ENCODE measurements around the gene GGTLC1. TPM values are rescaled to one million over a fixed set of nuclear protein-coding genes. Genes with fewer than 3 reads are reported as not detected.
"Not testable (repeated sequence)": the region's sequence is repeated elsewhere in the genome, so short reads cannot be mapped to it uniquely, and the experiment has no call there.

GGTLC1 gene
- total RNA-seq, 5 donors from 2014 or later (not counting 1 experiment from before 2014, with no cell fraction given) = not detected

GRCh38 chr20:23978457-23978856, 10.1 kb downstream of the GGTLC1 start:
- H3K4me3 Mint-ChIP-seq; ATAC-seq (replicated peaks in 1 of 4); H3K9me3 ChIP-seq; H3K4me1 Mint-ChIP-seq; H3K27ac Mint-ChIP-seq; H3K4me1 ChIP-seq (ENCODE audit: control insufficient read depth in 1 of 2, extremely low read depth in 1 of 2, insufficient read depth in 2 of 2, low read length in 2 of 2); H3K27ac ChIP-seq (ENCODE audit: low read length); H3K9me3 Mint-ChIP-seq; H3K4me3 ChIP-seq (ENCODE audit: control insufficient read depth in 1 of 2, extremely low read depth in 1 of 2, low read length in 1 of 2); H3K36me3 ChIP-seq (ENCODE audit: control insufficient read depth in 2 of 2, extremely low read depth in 1 of 2, insufficient read depth in 1 of 2, low read length in 1 of 2); POLR2A ChIA-PET; H3K27me3 ChIP-seq (replicated peaks in 1 of 2; ENCODE audit: control insufficient read depth in 2 of 2, extremely low read depth in 1 of 2, insufficient read depth in 2 of 2, low read length in 1 of 2); H3K27me3 Mint-ChIP-seq; H3K36me3 Mint-ChIP-seq; DNase-seq: not testable (repeated sequence)
- CTCF ChIA-PET = interaction anchor here in 1 of 2 donors (0.6 kb wide), 1 partner anchor 370 kb away, joined by 3 read pairs; no protein-coding TSS in a partner anchor
- WGBS (ENCODE audit: insufficient coverage) = no CpG with 5 or more reads among the region's 6 CpGs

DNA sequence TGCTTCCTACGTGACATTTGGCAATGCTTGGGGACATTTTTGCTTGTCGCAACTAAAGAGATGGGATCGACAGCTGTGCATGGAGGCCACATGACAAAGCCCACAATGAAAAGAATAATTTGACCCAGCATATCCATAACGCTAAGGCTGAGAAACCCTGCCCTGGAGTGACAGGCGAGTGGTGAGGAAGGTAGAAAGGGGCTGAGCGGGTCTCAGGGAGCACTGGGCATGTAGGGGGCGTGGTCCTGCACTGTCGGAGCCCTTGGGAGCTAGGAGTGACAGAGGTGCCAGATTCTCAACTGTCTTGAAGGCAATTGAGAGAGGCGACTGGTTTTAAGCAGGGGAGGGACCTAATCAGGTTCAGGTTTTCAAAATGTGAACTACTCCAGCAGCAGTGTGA, 13.6 kb downstream of the GGTLC1 start:
- Mint-ChIP-seq H3K36me3 (no peaks in the 10 kb centered on the region), H3K27me3 (no peaks in the 10 kb centered on the region), H3K27ac (no peak overlapping the region), H3K4me3 (no peak overlapping the region), H3K9me3 (no peaks in the 10 kb centered on the region), H3K4me1 (peaks cover 0 to 2% (median 0%) of the 10 kb centered on the region in 3 donors)
- CTCF ChIA-PET = no interaction called here
- POLR2A ChIA-PET = no interaction called here
- H3K4me3 ChIP-seq (ENCODE audit: control insufficient read depth in 1 of 2, extremely low read depth in 1 of 2, low read length in 1 of 2) = no peak overlapping the region
- ATAC-seq (replicated peaks in 1 of 4) (no peak), DNase-seq (no peak)
- WGBS (ENCODE audit: insufficient coverage) = 51% methylated on average over 4 of the region's 9 CpGs
- H3K9me3 ChIP-seq = no peaks in the 10 kb centered on the region
- H3K27me3 ChIP-seq (replicated peaks in 1 of 2; ENCODE audit: control insufficient read depth in 2 of 2, extremely low read depth in 1 of 2, insufficient read depth in 2 of 2, low read length in 1 of 2) = peaks cover 0 to 5% of the 10 kb centered on the region in 2 experiments
- H3K36me3 ChIP-seq (ENCODE audit: control insufficient read depth in 2 of 2, extremely low read depth in 1 of 2, insufficient read depth in 1 of 2, low read length in 1 of 2) = no peaks in the 10 kb centered on the region
- H3K4me1 ChIP-seq (ENCODE audit: control insufficient read depth in 1 of 2, extremely low read depth in 1 of 2, insufficient read depth in 2 of 2, low read length in 2 of 2) = no peaks in the 10 kb centered on the region
- H3K27ac ChIP-seq (ENCODE audit: low read length) = no peak overlapping the region

DNA sequence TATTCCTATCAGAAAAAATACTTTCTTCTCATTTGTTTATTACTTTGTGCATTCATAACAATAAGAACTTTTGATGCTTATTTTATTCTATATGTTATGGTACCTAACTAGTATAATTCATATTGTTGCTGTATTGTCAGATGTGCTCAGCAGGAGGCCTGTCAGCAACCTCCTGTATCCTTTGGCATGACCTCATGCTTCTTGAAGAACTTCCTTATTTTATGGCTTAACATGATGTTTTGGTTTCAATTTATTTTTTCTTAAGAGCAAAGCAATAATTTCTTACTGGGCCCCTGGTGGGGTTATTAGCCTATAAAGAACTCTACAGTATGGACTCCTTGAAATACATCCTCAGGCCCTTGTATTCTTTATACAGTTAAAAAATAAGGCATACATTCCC, 17.3 kb downstream of the GGTLC1 start:
- ChIA-PET CTCF (no interaction called here), POLR2A (no interaction called here)
- Mint-ChIP-seq H3K27ac (no peak overlapping the region), H3K36me3 (no peaks in the 10 kb centered on the region), H3K4me1 (no peaks in the 10 kb centered on the region), H3K27me3 (peaks cover 3 to 5% of the 10 kb centered on the region in 2 donors), H3K9me3 (peaks cover 0 to 3% (median 1%) of the 10 kb centered on the region in 3 donors), H3K4me3 (no peak overlapping the region)
- H3K27me3 ChIP-seq (replicated peaks in 1 of 2; ENCODE audit: control insufficient read depth in 2 of 2, extremely low read depth in 1 of 2, insufficient read depth in 2 of 2, low read length in 1 of 2) = peaks cover 0 to 5% of the 10 kb centered on the region in 2 experiments
- H3K27ac ChIP-seq (ENCODE audit: low read length) = no peak overlapping the region
- H3K4me1 ChIP-seq (ENCODE audit: control insufficient read depth in 1 of 2, extremely low read depth in 1 of 2, insufficient read depth in 2 of 2, low read length in 2 of 2) = no peaks in the 10 kb centered on the region
- H3K9me3 ChIP-seq = no peaks in the 10 kb centered on the region
- DNase-seq (no peak), ATAC-seq (replicated peaks in 1 of 4) (no peak)
- H3K4me3 ChIP-seq (ENCODE audit: control insufficient read depth in 1 of 2, extremely low read depth in 1 of 2, low read length in 1 of 2) = no peak overlapping the region
- H3K36me3 ChIP-seq (ENCODE audit: control insufficient read depth in 2 of 2, extremely low read depth in 1 of 2, insufficient read depth in 1 of 2, low read length in 1 of 2) = no peaks in the 10 kb centered on the region

DNA sequence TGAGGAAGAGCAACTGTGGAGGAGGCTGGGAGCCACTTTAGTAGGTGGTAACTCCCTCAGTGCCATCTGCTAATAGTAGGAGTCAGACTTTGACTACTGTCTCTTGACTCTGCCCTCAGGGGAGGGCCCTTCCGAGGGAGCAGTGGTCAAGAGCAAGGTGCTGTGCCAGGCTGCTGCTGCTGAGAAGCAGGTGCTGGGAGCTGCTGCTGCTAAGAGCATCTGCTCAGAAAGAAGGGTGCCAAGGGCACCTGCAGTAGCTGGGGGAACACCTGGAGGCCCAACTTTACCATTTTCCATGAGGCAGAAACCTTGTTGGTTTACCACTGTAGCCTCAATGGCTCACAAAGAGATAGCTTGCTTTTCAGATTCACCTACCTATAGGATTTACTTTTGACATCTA, 18.5 kb downstream of the GGTLC1 start:
- H3K27ac ChIP-seq (ENCODE audit: low read length) = no peak overlapping the region
- peaks cover 0 to 5% of the 10 kb centered on the region in 2 experiments for H3K27me3 ChIP-seq (replicated peaks in 1 of 2; ENCODE audit: control insufficient read depth in 2 of 2, extremely low read depth in 1 of 2, insufficient read depth in 2 of 2, low read length in 1 of 2)
- H3K36me3 ChIP-seq (ENCODE audit: control insufficient read depth in 2 of 2, extremely low read depth in 1 of 2, insufficient read depth in 1 of 2, low read length in 1 of 2) = no peaks in the 10 kb centered on the region
- POLR2A ChIA-PET = no interaction called here
- CTCF ChIA-PET = no interaction called here
- H3K27ac Mint-ChIP-seq = no peak overlapping the region
- H3K9me3 ChIP-seq = no peaks in the 10 kb centered on the region
- H3K4me3 Mint-ChIP-seq = no peak overlapping the region
- peaks cover 3 to 5% of the 10 kb centered on the region in 2 donors for H3K27me3 Mint-ChIP-seq
- WGBS (ENCODE audit: insufficient coverage) = 80% methylated on average over 1 of the region's 1 CpG
- no peaks in the 10 kb centered on the region for H3K4me1 ChIP-seq (ENCODE audit: control insufficient read depth in 1 of 2, extremely low read depth in 1 of 2, insufficient read depth in 2 of 2, low read length in 2 of 2)
- no peaks in the 10 kb centered on the region for H3K36me3 Mint-ChIP-seq
- ATAC-seq (replicated peaks in 1 of 4) = no peak
- no peak for DNase-seq
- no peaks in the 10 kb centered on the region for H3K4me1 Mint-ChIP-seq
- H3K9me3 Mint-ChIP-seq = peaks cover 0 to 10% (median 1%) of the 10 kb centered on the region in 3 donors
- no peak overlapping the region for H3K4me3 ChIP-seq (ENCODE audit: control insufficient read depth in 1 of 2, extremely low read depth in 1 of 2, low read length in 1 of 2)

DNA sequence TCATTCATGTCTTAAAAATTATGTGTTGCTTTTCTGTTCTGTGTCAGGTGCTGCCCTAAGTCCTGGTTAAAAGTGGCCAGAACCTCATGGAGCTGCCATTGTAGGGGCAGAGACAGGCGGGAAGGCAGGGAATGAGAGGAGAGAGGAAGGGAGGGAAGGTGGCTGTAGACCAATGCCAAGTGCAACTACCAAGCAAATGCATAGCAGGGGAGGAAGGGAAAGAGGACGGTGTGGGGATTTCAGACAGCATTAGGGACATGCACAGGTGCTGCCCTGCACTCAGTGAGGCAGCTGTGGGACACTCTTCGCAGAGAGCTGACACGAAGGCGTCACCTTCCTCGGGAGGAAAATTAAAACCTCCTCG, 21.0 kb downstream of the GGTLC1 start:
- H3K4me3 Mint-ChIP-seq = no peak overlapping the region
- CTCF ChIA-PET = no interaction called here
- no peak for ATAC-seq (replicated peaks in 1 of 4)
- WGBS (ENCODE audit: insufficient coverage) = 51% methylated on average over 2 of the region's 7 CpGs
- peaks cover 6 to 8% of the 10 kb centered on the region in 2 donors for H3K27me3 Mint-ChIP-seq
- Histone ChIP-seq H3K4me1 (ENCODE audit: control insufficient read depth in 1 of 2, extremely low read depth in 1 of 2, insufficient read depth in 2 of 2, low read length in 2 of 2) (no peaks in the 10 kb centered on the region), H3K4me3 (ENCODE audit: control insufficient read depth in 1 of 2, extremely low read depth in 1 of 2, low read length in 1 of 2) (no peak overlapping the region), H3K9me3 (peaks cover 2% of the 10 kb centered on the region), H3K36me3 (ENCODE audit: control insufficient read depth in 2 of 2, extremely low read depth in 1 of 2, insufficient read depth in 1 of 2, low read length in 1 of 2) (no peaks in the 10 kb centered on the region), H3K27me3 (replicated peaks in 1 of 2; ENCODE audit: control insufficient read depth in 2 of 2, extremely low read depth in 1 of 2, insufficient read depth in 2 of 2, low read length in 1 of 2) (no peaks in the 10 kb centered on the region), H3K27ac (ENCODE audit: low read length) (no peak overlapping the region)
- POLR2A ChIA-PET = no interaction called here
- no peaks in the 10 kb centered on the region for H3K4me1 Mint-ChIP-seq
- no peak overlapping the region for H3K27ac Mint-ChIP-seq
- H3K9me3 Mint-ChIP-seq = peaks cover 6 to 10% (median 7%) of the 10 kb centered on the region in 3 donors
- H3K36me3 Mint-ChIP-seq = no peaks in the 10 kb centered on the region
- DNase-seq = no peak

GRCh38 chr20:23966927-23967615, 21.5 kb downstream of the GGTLC1 start:
- no peaks in the 10 kb centered on the region for H3K4me1 Mint-ChIP-seq
- no peaks in the 10 kb centered on the region for H3K36me3 Mint-ChIP-seq
- no peak for DNase-seq
- Histone ChIP-seq H3K27me3 (replicated peaks in 1 of 2; ENCODE audit: control insufficient read depth in 2 of 2, extremely low read depth in 1 of 2, insufficient read depth in 2 of 2, low read length in 1 of 2) (no peaks in the 10 kb centered on the region), H3K9me3 (peaks cover 2% of the 10 kb centered on the region), H3K4me1 (ENCODE audit: control insufficient read depth in 1 of 2, extremely low read depth in 1 of 2, insufficient read depth in 2 of 2, low read length in 2 of 2) (no peaks in the 10 kb centered on the region), H3K4me3 (ENCODE audit: control insufficient read depth in 1 of 2, extremely low read depth in 1 of 2, low read length in 1 of 2) (no peak overlapping the region), H3K36me3 (ENCODE audit: control insufficient read depth in 2 of 2, extremely low read depth in 1 of 2, insufficient read depth in 1 of 2, low read length in 1 of 2) (no peaks in the 10 kb centered on the region), H3K27ac (ENCODE audit: low read length) (no peak overlapping the region)
- ChIA-PET POLR2A (no interaction called here), CTCF (no interaction called here)
- ATAC-seq (replicated peaks in 1 of 4) = no peak
- no peak overlapping the region for H3K27ac Mint-ChIP-seq
- 83% methylated on average over 4 of the region's 8 CpGs for WGBS (ENCODE audit: insufficient coverage)
- H3K27me3 Mint-ChIP-seq = peaks cover 6 to 12% of the 10 kb centered on the region in 2 donors
- peaks cover 6 to 12% (median 7%) of the 10 kb centered on the region in 3 donors for H3K9me3 Mint-ChIP-seq
- H3K4me3 Mint-ChIP-seq = no peak overlapping the region

DNA sequence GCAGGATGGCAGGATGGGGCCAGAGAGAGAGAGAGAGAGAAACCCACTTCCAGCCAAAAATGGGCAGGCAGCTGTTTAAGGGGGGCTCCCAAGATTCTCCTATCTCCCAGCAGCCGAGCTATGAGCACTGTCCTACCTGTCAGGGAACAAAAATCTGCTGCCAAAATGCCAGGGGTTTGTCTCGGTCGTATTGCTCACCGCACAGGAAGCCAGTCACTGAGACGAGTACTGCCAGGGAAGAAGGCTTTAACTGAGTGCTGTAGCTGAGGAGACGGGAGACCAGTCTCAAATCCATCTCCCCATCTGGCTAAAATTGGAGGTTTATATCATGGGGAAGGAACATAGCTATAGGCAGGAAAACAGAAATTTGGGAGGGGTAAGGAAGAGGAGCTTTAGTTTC, 22.3 kb downstream of the GGTLC1 start:
- Mint-ChIP-seq H3K27me3 (peaks cover 6 to 17% of the 10 kb centered on the region in 2 donors), H3K36me3 (no peaks in the 10 kb centered on the region), H3K27ac (no peak overlapping the region), H3K9me3 (peaks cover 6 to 12% (median 7%) of the 10 kb centered on the region in 3 donors), H3K4me3 (no peak overlapping the region), H3K4me1 (no peaks in the 10 kb centered on the region)
- POLR2A ChIA-PET = interaction anchor here in 1 of 2 donors (0.7 kb wide), 1 partner anchor 16 kb away, joined by 3 read pairs; no protein-coding TSS in a partner anchor
- WGBS (ENCODE audit: insufficient coverage) = 80% methylated on average over 1 of the region's 6 CpGs
- H3K27me3 ChIP-seq (replicated peaks in 1 of 2; ENCODE audit: control insufficient read depth in 2 of 2, extremely low read depth in 1 of 2, insufficient read depth in 2 of 2, low read length in 1 of 2) = no peaks in the 10 kb centered on the region
- ATAC-seq (replicated peaks in 1 of 4) (no peak), DNase-seq (no peak)
- no peaks in the 10 kb centered on the region for H3K36me3 ChIP-seq (ENCODE audit: control insufficient read depth in 2 of 2, extremely low read depth in 1 of 2, insufficient read depth in 1 of 2, low read length in 1 of 2)
- CTCF ChIA-PET = no interaction called here
- H3K9me3 ChIP-seq = peaks cover 2% of the 10 kb centered on the region
- no peak overlapping the region for H3K4me3 ChIP-seq (ENCODE audit: control insufficient read depth in 1 of 2, extremely low read depth in 1 of 2, low read length in 1 of 2)
- H3K4me1 ChIP-seq (ENCODE audit: control insufficient read depth in 1 of 2, extremely low read depth in 1 of 2, insufficient read depth in 2 of 2, low read length in 2 of 2) = no peaks in the 10 kb centered on the region
- H3K27ac ChIP-seq (ENCODE audit: low read length) = no peak overlapping the region
